Germinal center (tissue), 1 donor: ENCODE measurements around the gene RTL1.

Experiments
- DNase-seq: peaks from one replicate; pipeline ENCODE4 v3.0.0; 2012; ENCODE audit warnings: mixed read lengths, low spot score

RTL1 gene

GRCh38 chr14:100850841-100851585 is 52.5 kb downstream of the RTL1 start:
- peak; percentile 71 for DNase-seq

GRCh38 chr14:100849115-100849781 is 54.3 kb downstream of the RTL1 start:
- DNase-seq: no peak

- DNase-seq: no peak
Observed at GRCh38 chr14:100846309-100846859, 57.1 kb downstream of the RTL1 start.

- no peak for DNase-seq
Observed at GRCh38 chr14:100845341-100845740, 58.2 kb downstream of the RTL1 start.

GRCh38 chr14:100844846-100845245 is 58.7 kb downstream of the RTL1 start:
- DNase-seq: no peak

GRCh38 chr14:100844421-100844820 is 59.1 kb downstream of the RTL1 start:
- no peak for DNase-seq

- no peak for DNase-seq
Observed at GRCh38 chr14:100844082-100844408, 59.5 kb downstream of the RTL1 start.

- no peak for DNase-seq
Observed at GRCh38 chr14:100842799-100843198, 60.7 kb downstream of the RTL1 start.

GRCh38 chr14:100841761-100842403 is 61.6 kb downstream of the RTL1 start:
- DNase-seq: no peak

- no peak for DNase-seq
Observed at GRCh38 chr14:100841066-100841760, 62.3 kb downstream of the RTL1 start.

GRCh38 chr14:100840286-100841065 is 63.0 kb downstream of the RTL1 start:
- no peak for DNase-seq

- DNase-seq: no peak
Observed at GRCh38 chr14:100839681-100840111, 63.8 kb downstream of the RTL1 start.

GRCh38 chr14:100839315-100839585 is 64.3 kb downstream of the RTL1 start:
- DNase-seq: no peak

GRCh38 chr14:100838493-100839314 is 64.8 kb downstream of the RTL1 start:
- no peak for DNase-seq

GRCh38 chr14:100837805-100838350 is 65.6 kb downstream of the RTL1 start:
- DNase-seq: no peak

GRCh38 chr14:100836941-100837804 is 66.3 kb downstream of the RTL1 start:
- DNase-seq: no peak

- DNase-seq: no peak
Observed at GRCh38 chr14:100836311-100836805, 67.2 kb downstream of the RTL1 start.

GRCh38 chr14:100835548-100836310 is 67.8 kb downstream of the RTL1 start:
- no peak for DNase-seq
